H9 (cell line): Measurements from ENCODE around the gene KDM4C. TPM values are rescaled to one million over a fixed set of nuclear protein-coding genes. Genes with fewer than 3 reads are reported as not detected.

Source experiments
- DNase-seq: peaks from one replicate; pipeline ENCODE4 v3.0.0-alpha.2; 2017
- H2AFZ ChIP-seq: one replicate; pipeline ENCODE4 v1.6.1; 2013; ENCODE audit warnings: mild to moderate bottlenecking, low read length, control low read depth, moderate library complexity
- H2AK5ac ChIP-seq: 2 replicates; pipeline ENCODE4 v1.6.1; 2013; ENCODE audit warnings: low read length, control low read depth, mixed read lengths; ENCODE audit not compliant: insufficient read length
- H2BK120ac ChIP-seq: one replicate; pipeline ENCODE4 v1.6.1; 2013; ENCODE audit warnings: low read depth, mild to moderate bottlenecking, low read length, control low read depth, inconsistent platforms; ENCODE audit not compliant: poor library complexity, severe bottlenecking
- H2BK12ac ChIP-seq: 2 replicates; pipeline ENCODE4 v1.6.1; 2013; ENCODE audit warnings: low read length, control low read depth, mixed read lengths, low read depth; ENCODE audit not compliant: insufficient read length
- H2BK15ac ChIP-seq: 2 replicates; pipeline ENCODE4 v1.6.1; 2013; ENCODE audit warnings: low read depth, low read length, control low read depth
- H2BK20ac ChIP-seq: one replicate; pipeline ENCODE4 v1.6.1; 2013; ENCODE audit warnings: low read depth, mild to moderate bottlenecking, low read length, control low read depth, inconsistent platforms; ENCODE audit not compliant: poor library complexity, severe bottlenecking
- H2BK5ac ChIP-seq: 2 replicates; pipeline ENCODE4 v1.6.1; 2013; ENCODE audit warnings: low read length, control low read depth, mixed read lengths; ENCODE audit not compliant: insufficient read length
- H3K14ac ChIP-seq: 2 replicates; pipeline ENCODE4 v1.6.1; 2013; ENCODE audit warnings: low read length, control low read depth; ENCODE audit not compliant: insufficient read depth
- H3K18ac ChIP-seq: 2 replicates; pipeline ENCODE4 v1.6.1; 2013; ENCODE audit warnings: low read depth, mild to moderate bottlenecking, mixed read lengths, low read length, control low read depth; ENCODE audit not compliant: insufficient read length
- H3K23ac ChIP-seq: 2 replicates; pipeline ENCODE4 v1.6.1; 2013; ENCODE audit warnings: low read length, control low read depth, mixed read lengths, low read depth; ENCODE audit not compliant: insufficient read length
- H3K23me2 ChIP-seq: 2 replicates; pipeline ENCODE4 v1.6.1; 2013; ENCODE audit warnings: low read depth, mild to moderate bottlenecking, mixed read lengths, low read length, control low read depth; ENCODE audit not compliant: insufficient read length, poor library complexity, severe bottlenecking
- H3K27ac ChIP-seq: 2 replicates; pipeline ENCODE4 v1.5.1; 2013; ENCODE audit warnings: low read length, control low read depth, mixed read lengths, low read depth; ENCODE audit not compliant: insufficient read length
- H3K27me3 ChIP-seq: 2 replicates; pipeline ENCODE4 v1.6.1; 2013; ENCODE audit warnings: low read length, control low read depth, inconsistent platforms; ENCODE audit not compliant: insufficient read depth
- H3K4ac ChIP-seq: 2 replicates; pipeline ENCODE4 v1.6.1; 2013; ENCODE audit warnings: low read depth, mild to moderate bottlenecking, control low read depth, inconsistent platforms, low read length, moderate library complexity
- H3K4me1 ChIP-seq: 2 replicates; pipeline ENCODE4 v1.6.1; 2013; ENCODE audit warnings: low read length, control low read depth, inconsistent platforms; ENCODE audit not compliant: insufficient read depth
- H3K4me2 ChIP-seq: 2 replicates; pipeline ENCODE4 v1.6.1; 2013; ENCODE audit warnings: low read length, control low read depth, mixed read lengths; ENCODE audit not compliant: insufficient read length, insufficient read depth
- H3K56ac ChIP-seq: 2 replicates; pipeline ENCODE4 v1.6.1; 2013; ENCODE audit warnings: low read depth, mild to moderate bottlenecking, mixed read lengths, low read length, control low read depth; ENCODE audit not compliant: insufficient read length
- H3K79me1 ChIP-seq: 2 replicates; pipeline ENCODE4 v1.6.1; 2013; ENCODE audit warnings: low read depth, mild to moderate bottlenecking, moderate library complexity, low read length, control low read depth, inconsistent platforms; ENCODE audit not compliant: insufficient read depth, poor library complexity, severe bottlenecking
- H3K79me2 ChIP-seq: 2 replicates; pipeline ENCODE4 v1.6.1; 2013; ENCODE audit warnings: low read length, control low read depth, inconsistent platforms; ENCODE audit not compliant: insufficient read depth
- H3K9ac ChIP-seq: 2 replicates; pipeline ENCODE4 v1.6.1; 2013; ENCODE audit warnings: low read length, control low read depth, mixed read lengths; ENCODE audit not compliant: insufficient read length; ENCODE audit errors: extremely low read depth
- H3K9me3 ChIP-seq: one replicate; pipeline ENCODE4 v1.6.1; 2013; ENCODE audit warnings: low read depth, low read length, inconsistent platforms; ENCODE audit not compliant: control insufficient read depth
- H3T11ph ChIP-seq: one replicate; pipeline ENCODE4 v1.6.1; 2013; ENCODE audit warnings: mild to moderate bottlenecking, low read length, control low read depth, inconsistent platforms
- H4K20me1 ChIP-seq: one replicate; pipeline ENCODE4 v1.6.1; 2013; ENCODE audit not compliant: control insufficient read depth, insufficient read length, insufficient read depth
- H4K5ac ChIP-seq: 2 replicates; pipeline ENCODE4 v1.6.1; 2013; ENCODE audit warnings: low read depth, mild to moderate bottlenecking, mixed read lengths, low read length, control low read depth; ENCODE audit not compliant: insufficient read length
- H4K8ac ChIP-seq: replicated peaks from 2 replicates; pipeline ENCODE4 v1.6.1; 2013; ENCODE audit warnings: low read length, control low read depth, mixed read lengths, low read depth; ENCODE audit not compliant: insufficient read length
- H4K91ac ChIP-seq: 2 replicates; pipeline ENCODE4 v1.6.1; 2013; ENCODE audit warnings: low read depth, mild to moderate bottlenecking, moderate library complexity, mixed read lengths, low read length, control low read depth; ENCODE audit not compliant: insufficient read length
- H3K27ac Mint-ChIP-seq, 3 experiments: 2 replicates in 2 of 3; 3 replicates in 1 of 3; pipeline ENCODE4 v1.8.0; 2020 to 2021; ENCODE audit warnings: mixed read lengths in 3 of 3, mild to moderate bottlenecking in 1 of 3, moderate library complexity in 1 of 3
- H3K27me3 Mint-ChIP-seq: 2 replicates; pipeline ENCODE4 v1.8.0; 2021; ENCODE audit warnings: low read depth, mild to moderate bottlenecking, moderate library complexity, mixed read lengths
- H3K36me3 Mint-ChIP-seq, 3 experiments: 2 replicates in 2 of 3; 3 replicates in 1 of 3; pipeline ENCODE4 v1.8.0; 2020 to 2021; ENCODE audit warnings: low read depth in 3 of 3, mixed read lengths in 3 of 3; ENCODE audit not compliant: insufficient read depth in 1 of 3
- H3K4me1 Mint-ChIP-seq, 2 experiments: 2 replicates each; pipeline ENCODE4 v1.8.0; 2020; ENCODE audit warnings: mixed read lengths in 2 of 2
- H3K4me3 Mint-ChIP-seq, 2 experiments: 2 replicates in 1 of 2; 3 replicates in 1 of 2; pipeline ENCODE4 v1.8.0; 2020 to 2021; ENCODE audit warnings: mild to moderate bottlenecking in 2 of 2, mixed read lengths in 2 of 2, moderate library complexity in 1 of 2
- H3K9me3 Mint-ChIP-seq, 2 experiments: 2 replicates in 1 of 2; 3 replicates in 1 of 2; pipeline ENCODE4 v1.8.0; 2020; ENCODE audit warnings: mild to moderate bottlenecking in 2 of 2, mixed read lengths in 2 of 2, moderate library complexity in 1 of 2
- total RNA-seq: library from RNA; stranded (reverse); gene quantifications from 2 replicates; pipeline ENCODE4 v1.2.1, GENCODE V29; 2021
- TF ChIP-seq, protein P1 (sequence below): fragments of 200-600 bp; sonication (generic); conservative IDR thresholded peaks from 3 replicates; pipeline ENCODE4 v1.8.0; 2021; ENCODE audit warnings: antibody characterized with exemption, mild to moderate bottlenecking

Gene KDM4C
- total RNA-seq, 1 experiment from 2014 or later, result 24.0 TPM

DNA sequence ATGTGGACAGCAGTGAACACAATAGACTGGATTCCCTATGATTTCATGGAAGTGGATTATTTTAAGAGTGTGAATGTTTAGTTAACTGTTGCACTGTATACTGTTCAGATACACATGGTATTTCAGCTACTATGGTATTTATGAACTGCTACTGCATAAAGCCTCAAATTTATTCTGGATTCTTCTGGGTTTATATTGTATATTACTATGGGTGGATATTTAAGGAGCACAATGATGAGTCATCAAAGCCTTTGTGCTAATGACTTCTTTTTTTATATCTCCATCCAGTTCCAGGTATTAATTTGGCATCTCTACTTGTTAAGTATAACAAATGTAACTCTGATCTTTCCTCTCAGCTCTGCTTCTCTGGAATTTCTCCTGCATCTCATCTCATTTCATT lies 6.8 kb downstream of the KDM4C start:
- H2AFZ ChIP-seq, result no peak overlapping the region
- TF ChIP-seq, protein P1, sequence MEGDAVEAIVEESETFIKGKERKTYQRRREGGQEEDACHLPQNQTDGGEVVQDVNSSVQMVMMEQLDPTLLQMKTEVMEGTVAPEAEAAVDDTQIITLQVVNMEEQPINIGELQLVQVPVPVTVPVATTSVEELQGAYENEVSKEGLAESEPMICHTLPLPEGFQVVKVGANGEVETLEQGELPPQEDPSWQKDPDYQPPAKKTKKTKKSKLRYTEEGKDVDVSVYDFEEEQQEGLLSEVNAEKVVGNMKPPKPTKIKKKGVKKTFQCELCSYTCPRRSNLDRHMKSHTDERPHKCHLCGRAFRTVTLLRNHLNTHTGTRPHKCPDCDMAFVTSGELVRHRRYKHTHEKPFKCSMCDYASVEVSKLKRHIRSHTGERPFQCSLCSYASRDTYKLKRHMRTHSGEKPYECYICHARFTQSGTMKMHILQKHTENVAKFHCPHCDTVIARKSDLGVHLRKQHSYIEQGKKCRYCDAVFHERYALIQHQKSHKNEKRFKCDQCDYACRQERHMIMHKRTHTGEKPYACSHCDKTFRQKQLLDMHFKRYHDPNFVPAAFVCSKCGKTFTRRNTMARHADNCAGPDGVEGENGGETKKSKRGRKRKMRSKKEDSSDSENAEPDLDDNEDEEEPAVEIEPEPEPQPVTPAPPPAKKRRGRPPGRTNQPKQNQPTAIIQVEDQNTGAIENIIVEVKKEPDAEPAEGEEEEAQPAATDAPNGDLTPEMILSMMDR, result no peak

More for the DNA sequence above, 6.8 kb downstream of the KDM4C start:
- peak overlapping the region; percentile 63 to 69 (median 67); a peak in 5 of 7 replicates for H3K27ac Mint-ChIP-seq
- Histone ChIP-seq H2BK12ac (no peak overlapping the region), H3K4me1 (peaks cover 10% of the 10 kb centered on the region), H3K4ac (no peak overlapping the region), H3K18ac (no peak overlapping the region), H3K9me3 (no peaks in the 10 kb centered on the region), H3T11ph (no peak overlapping the region), H3K27me3 (no peaks in the 10 kb centered on the region), H3K23ac (no peak overlapping the region), H2BK5ac (no peak overlapping the region), H3K79me2 (peaks cover 16% of the 10 kb centered on the region; the same call in 1 of the 2 replicates), H2BK15ac (no peak overlapping the region), H4K5ac (no peak overlapping the region), H3K9ac (no peak overlapping the region), H4K91ac (no peak overlapping the region), H4K8ac (no peak overlapping the region), H2BK20ac (no peak overlapping the region), H3K4me2 (peak overlapping the region; percentile 8), H2BK120ac (no peak overlapping the region), H3K56ac (no peak overlapping the region), H3K79me1 (no peaks in the 10 kb centered on the region), H2AK5ac (no peak overlapping the region), H3K14ac (no peak overlapping the region), H4K20me1 (no peaks in the 10 kb centered on the region), H3K27ac (peak overlapping the region; percentile 35), H3K23me2 (no peaks in the 10 kb centered on the region)
- H3K9me3 Mint-ChIP-seq, result peaks cover 0 to 5% of the 10 kb centered on the region in 2 experiments; a peak in 1 of 5 replicates
- H3K4me3 Mint-ChIP-seq, result no peak overlapping the region; a peak in 1 of 5 replicates
- H3K27me3 Mint-ChIP-seq, result no peaks in the 10 kb centered on the region
- H3K4me1 Mint-ChIP-seq, result peaks cover 52 to 60% of the 10 kb centered on the region in 2 experiments
- DNase-seq, result no peak
- peaks cover 0 to 7% (median 4%) of the 10 kb centered on the region in 3 experiments; a peak in 4 of 7 replicates for H3K36me3 Mint-ChIP-seq
